Breast epithelium (tissue), 3 donors: ENCODE results near the gene PLPPR1.

Experiments used
- CTCF ChIP-seq, 3 donors: fragments of 450-650 bp; IDR thresholded peaks; one replicate each; pipeline ENCODE4 v1.5.1; 2016 to 2017; ENCODE audit warnings: antibody characterized with exemption in 3 of 3, mild to moderate bottlenecking in 3 of 3, moderate library complexity in 3 of 3
- POLR2AphosphoS5 ChIP-seq, 3 donors: sonication (generic); formaldehyde crosslinking; IDR thresholded peaks; one replicate each; pipeline ENCODE4 v1.6.1; 2017; ENCODE audit warnings: antibody characterized with exemption in 3 of 3

- TF ChIP-seq CTCF (IDR thresholded peaks at IDR 0.05) = no peak
- TF ChIP-seq POLR2AphosphoS5 (IDR thresholded peaks at IDR 0.05) = no peak
Observed at GRCh38 chr9:101242651-101243050, 214.1 kb downstream of the PLPPR1 start.
